CD4-positive, alpha-beta T cell treated with Interleukin-15 for 1 hour (primary cell): ENCODE results near the gene FAM50B.
"Not testable (repeated sequence)": the region's sequence is repeated elsewhere in the genome, so short reads cannot be mapped to it uniquely, and the experiment has no call there.

ENCODE experiments used
- DNase-seq: peaks from one replicate; pipeline ENCODE4 v3.0.0-alpha.2; 2020

FAM50B gene

GRCh38 chr6:3850451-3851203, 1.5 kb downstream of the FAM50B start:
- DNase-seq = no peak

- no peak for DNase-seq
Observed at GRCh38 chr6:3851839-3852238, 2.7 kb downstream of the FAM50B start.

GRCh38 chr6:3852391-3852790, 3.2 kb downstream of the FAM50B start:
- DNase-seq = no peak

- DNase-seq = no peak
Observed at GRCh38 chr6:3855866-3856265, 6.7 kb downstream of the FAM50B start.

GRCh38 chr6:3856576-3856975, 7.4 kb downstream of the FAM50B start:
- no peak for DNase-seq

GRCh38 chr6:3857468-3858456, 8.6 kb downstream of the FAM50B start:
- DNase-seq = no peak

GRCh38 chr6:3859878-3860552, 10.8 kb downstream of the FAM50B start:
- DNase-seq = no peak

- no peak for DNase-seq
Observed at GRCh38 chr6:3861424-3861823, 12.3 kb downstream of the FAM50B start.

- DNase-seq = no peak
Observed at GRCh38 chr6:3862038-3862437, 12.9 kb downstream of the FAM50B start.

GRCh38 chr6:3863322-3863721, 14.1 kb downstream of the FAM50B start:
- DNase-seq = not testable (repeated sequence)

- DNase-seq = no peak
Observed at GRCh38 chr6:3865463-3865862, 16.3 kb downstream of the FAM50B start.

GRCh38 chr6:3867641-3868502, 18.7 kb downstream of the FAM50B start:
- DNase-seq = no peak

GRCh38 chr6:3868544-3868943, 19.4 kb downstream of the FAM50B start:
- DNase-seq = no peak

GRCh38 chr6:3869284-3869631, 20.1 kb downstream of the FAM50B start:
- DNase-seq = no peak

GRCh38 chr6:3869632-3870527, 20.7 kb downstream of the FAM50B start:
- no peak for DNase-seq

- DNase-seq = no peak
Observed at GRCh38 chr6:3870528-3870925, 21.4 kb downstream of the FAM50B start.

- no peak for DNase-seq
Observed at GRCh38 chr6:3871515-3871914, 22.3 kb downstream of the FAM50B start.

- no peak for DNase-seq
Observed at GRCh38 chr6:3871939-3872338, 22.8 kb downstream of the FAM50B start.

GRCh38 chr6:3872370-3872854, 23.2 kb downstream of the FAM50B start:
- no peak for DNase-seq

- DNase-seq = no peak
Observed at GRCh38 chr6:3873051-3873450, 23.9 kb downstream of the FAM50B start.

- no peak for DNase-seq
Observed at GRCh38 chr6:3874069-3874468, 24.9 kb downstream of the FAM50B start.
